OCI-LY1 (cell line): Measurements from ENCODE around the gene DMRTB1.

Experiments used
- H2AFZ ChIP-seq: fragments of 200-600 bp; sonication (generic), shearing (Covaris generic); 2 replicates; pipeline ENCODE4 v1.6.0; 2014; ENCODE audit warnings: antibody characterized with exemption, mild to moderate bottlenecking, low read length
- H3F3A ChIP-seq: fragments of 200-600 bp; sonication (generic), shearing (Covaris generic); 2 replicates; pipeline ENCODE4 v1.6.0; 2014; ENCODE audit warnings: mild to moderate bottlenecking, antibody characterized with exemption, low read length, moderate library complexity; ENCODE audit not compliant: insufficient read depth
- H3K27ac ChIP-seq: fragments of 200-600 bp; sonication (generic); 2 replicates; pipeline ENCODE4 v1.5.1; 2014; ENCODE audit warnings: low read length, mixed run types, mild to moderate bottlenecking, low read depth; ENCODE audit not compliant: poor library complexity, severe bottlenecking
- H3K27me3 ChIP-seq: fragments of 200-600 bp; sonication (generic); 2 replicates; pipeline ENCODE4 v1.6.0; 2014; ENCODE audit warnings: antibody characterized with exemption, mild to moderate bottlenecking, low read length, moderate library complexity; ENCODE audit not compliant: insufficient read depth
- H3K36me3 ChIP-seq: fragments of 200-600 bp; sonication (generic); 2 replicates; pipeline ENCODE4 v1.6.1; 2014; ENCODE audit warnings: mild to moderate bottlenecking, antibody characterized with exemption, low read length, moderate library complexity, mixed read lengths; ENCODE audit not compliant: insufficient read depth
- H3K4me1 ChIP-seq: fragments of 200-600 bp; sonication (generic); 2 replicates; pipeline ENCODE4 v1.5.1; 2014; ENCODE audit warnings: mild to moderate bottlenecking, low read length, moderate library complexity; ENCODE audit not compliant: insufficient read depth, severe bottlenecking
- H3K4me2 ChIP-seq: fragments of 200-600 bp; sonication (generic), shearing (Covaris generic); 2 replicates; pipeline ENCODE4 v1.6.1; 2014; ENCODE audit warnings: low read length
- H3K4me3 ChIP-seq: fragments of 200-600 bp; sonication (generic); 2 replicates; pipeline ENCODE4 v1.5.1; 2014; ENCODE audit warnings: low read length, low read depth, mild to moderate bottlenecking, mixed read lengths; ENCODE audit not compliant: poor library complexity, severe bottlenecking
- H3K79me2 ChIP-seq: fragments of 200-600 bp; shearing (Covaris generic); 2 replicates; pipeline ENCODE4 v1.6.1; 2016; ENCODE audit warnings: mixed run types, low read length, mixed read lengths; ENCODE audit not compliant: insufficient read depth
- H3K9ac ChIP-seq: fragments of 200-600 bp; sonication (generic), shearing (Covaris generic); 2 replicates; pipeline ENCODE4 v1.6.1; 2014; ENCODE audit warnings: mild to moderate bottlenecking, low read length, mixed read lengths
- H3K9me2 ChIP-seq: fragments of 200-600 bp; sonication (generic), shearing (Covaris generic); 2 replicates; pipeline ENCODE4 v1.6.1; 2014; ENCODE audit warnings: low read depth, mild to moderate bottlenecking, low read length, mixed read lengths
- H3K9me3 ChIP-seq: fragments of 200-600 bp; shearing (Covaris generic); 2 replicates; pipeline ENCODE4 v1.6.1; 2014; ENCODE audit warnings: low read length, mixed read lengths
- H4K20me1 ChIP-seq: fragments of 200-600 bp; sonication (generic), shearing (Covaris generic); 2 replicates; pipeline ENCODE4 v1.6.0; 2016; ENCODE audit warnings: mild to moderate bottlenecking, low read length; ENCODE audit not compliant: insufficient read depth
- CTCF ChIP-seq: fragments of 200-600 bp; sonication (generic), shearing (Covaris generic); IDR thresholded peaks from 2 replicates; pipeline ENCODE4 v1.5.1; 2017; ENCODE audit warnings: mild to moderate bottlenecking, antibody characterized with exemption, low read length, moderate library complexity, mixed read lengths
- EZH2 ChIP-seq: fragments of 200-600 bp; sonication (generic), shearing (Covaris generic); IDR thresholded peaks from 2 replicates; pipeline ENCODE4 v1.8.0; 2017; ENCODE audit warnings: borderline replicate concordance, mixed run types, mild to moderate bottlenecking, antibody characterized with exemption, low read length, moderate library complexity, mixed read lengths

Gene DMRTB1

GRCh38 chr1:53416269-53416813 is 42.9 kb upstream of the DMRTB1 start:
- no peak overlapping the region for H2AFZ ChIP-seq
- no peak overlapping the region for H3K4me3 ChIP-seq
- H3K27me3 ChIP-seq = peaks cover 9% of the 10 kb centered on the region; the same call in 1 of the 2 replicates
- H3K79me2 ChIP-seq = no peaks in the 10 kb centered on the region
- no peaks in the 10 kb centered on the region for H3K36me3 ChIP-seq
- TF ChIP-seq CTCF (no peak), EZH2 (no peak)
- H3K9me3 ChIP-seq = no peaks in the 10 kb centered on the region
- no peaks in the 10 kb centered on the region for H4K20me1 ChIP-seq
- no peaks in the 10 kb centered on the region for H3K9me2 ChIP-seq
- no peak overlapping the region for H3K27ac ChIP-seq
- H3K9ac ChIP-seq = no peak overlapping the region
- no peak overlapping the region for H3K4me2 ChIP-seq
- no peaks in the 10 kb centered on the region for H3F3A ChIP-seq
- no peaks in the 10 kb centered on the region for H3K4me1 ChIP-seq

GRCh38 chr1:53417074-53417511 is 42.1 kb upstream of the DMRTB1 start:
- H3K4me3 ChIP-seq = no peak overlapping the region
- no peaks in the 10 kb centered on the region for H3K9me2 ChIP-seq
- no peaks in the 10 kb centered on the region for H3K79me2 ChIP-seq
- H3K27me3 ChIP-seq = 0 out of 2 replicates have a peak, but pooled peaks cover 2% of the 10 kb centered on the region
- TF ChIP-seq CTCF (no peak), EZH2 (no peak)
- H3K36me3 ChIP-seq = no peaks in the 10 kb centered on the region
- H4K20me1 ChIP-seq = no peaks in the 10 kb centered on the region
- H3K4me2 ChIP-seq = no peak overlapping the region
- H3K4me1 ChIP-seq = no peaks in the 10 kb centered on the region
- H3K9me3 ChIP-seq = no peaks in the 10 kb centered on the region
- no peaks in the 10 kb centered on the region for H3F3A ChIP-seq
- no peak overlapping the region for H3K9ac ChIP-seq
- no peak overlapping the region for H2AFZ ChIP-seq
- no peak overlapping the region for H3K27ac ChIP-seq

- Histone ChIP-seq H3K9me2 (no peaks in the 10 kb centered on the region), H3K9me3 (no peaks in the 10 kb centered on the region), H4K20me1 (no peaks in the 10 kb centered on the region), H3K9ac (no peak overlapping the region), H3K36me3 (no peaks in the 10 kb centered on the region), H3K79me2 (no peaks in the 10 kb centered on the region), H2AFZ (no peak overlapping the region), H3K4me1 (no peaks in the 10 kb centered on the region), H3K4me3 (no peak overlapping the region), H3K27ac (no peak overlapping the region), H3K27me3 (no peaks in the 10 kb centered on the region), H3F3A (no peaks in the 10 kb centered on the region), H3K4me2 (no peak overlapping the region)
- no peak for TF ChIP-seq EZH2
- no peak for TF ChIP-seq CTCF
These were observed 40.2 kb upstream of the DMRTB1 start for GRCh38 chr1:53419034-53419433.
